Fibroblast of upper back skin (primary cell): ENCODE data around the gene RASL10A.

Source experiments
- DNase-seq: peaks from one replicate; pipeline ENCODE4 v3.0.0-alpha.2; 2013

Gene RASL10A

DNA sequence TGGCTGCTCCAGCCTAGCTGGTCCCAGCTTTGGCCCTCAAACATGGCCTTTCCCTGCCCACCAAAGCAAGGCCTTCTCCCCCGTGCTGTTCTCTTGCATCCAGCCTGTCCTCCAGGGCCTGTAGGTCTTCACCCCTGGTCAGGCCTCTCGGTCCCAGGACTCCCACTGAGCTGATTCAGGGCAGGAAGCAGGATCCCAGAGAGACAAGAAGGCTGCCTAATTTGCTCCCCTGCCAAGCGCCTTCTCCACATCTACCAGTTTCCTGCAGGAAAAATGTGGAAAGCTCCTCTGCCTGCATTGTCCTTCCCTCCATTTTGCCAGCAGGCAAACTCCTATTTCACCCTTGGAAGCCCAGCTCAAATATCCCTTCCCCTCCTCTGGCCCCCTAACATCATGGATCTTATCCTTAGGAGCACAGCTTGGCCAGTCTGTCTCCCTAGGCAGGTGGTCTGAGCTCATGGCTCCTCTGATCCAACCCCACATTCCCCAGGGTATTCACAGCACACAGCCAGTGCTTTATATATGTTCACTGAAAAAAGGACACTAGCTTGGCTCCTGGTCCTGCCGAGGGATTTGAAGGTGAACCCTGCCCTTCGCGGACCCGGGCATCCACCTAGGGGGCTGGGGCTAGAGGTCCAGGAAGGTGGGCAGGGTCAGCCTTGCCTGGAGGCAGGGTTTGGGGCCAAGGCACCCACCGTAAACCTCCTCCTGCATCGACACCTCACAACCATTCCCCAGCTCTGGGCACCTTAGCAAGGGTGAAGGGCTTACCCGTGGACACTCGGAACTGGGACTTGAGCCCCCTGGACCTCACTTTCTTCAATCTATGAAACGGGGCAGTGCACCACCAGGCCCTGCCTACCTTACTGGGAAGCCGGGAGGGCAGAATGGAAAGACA, 48.7 kb downstream of the RASL10A start:
- peak; percentile 19 for DNase-seq

DNA sequence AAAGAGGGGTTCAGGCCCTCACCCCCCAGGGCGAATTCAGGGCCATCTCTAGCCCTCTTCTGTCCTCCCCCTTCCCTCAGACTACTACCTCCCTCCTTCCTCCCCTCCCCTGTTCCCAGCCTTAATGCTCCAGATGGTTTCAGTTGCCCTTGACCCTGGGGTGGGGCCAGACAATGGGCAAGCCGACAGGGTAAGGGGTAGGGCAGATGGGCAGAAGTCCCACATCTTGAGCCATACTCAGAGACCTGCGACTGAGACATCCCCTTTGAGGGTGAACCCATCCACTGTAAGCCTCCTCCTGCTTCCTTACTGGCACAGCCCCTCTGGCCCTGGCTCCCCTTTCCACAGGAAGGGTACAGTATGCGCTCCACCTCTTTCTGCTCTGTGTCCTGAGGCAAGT, 49.6 kb downstream of the RASL10A start:
- DNase-seq, result no peak

DNA sequence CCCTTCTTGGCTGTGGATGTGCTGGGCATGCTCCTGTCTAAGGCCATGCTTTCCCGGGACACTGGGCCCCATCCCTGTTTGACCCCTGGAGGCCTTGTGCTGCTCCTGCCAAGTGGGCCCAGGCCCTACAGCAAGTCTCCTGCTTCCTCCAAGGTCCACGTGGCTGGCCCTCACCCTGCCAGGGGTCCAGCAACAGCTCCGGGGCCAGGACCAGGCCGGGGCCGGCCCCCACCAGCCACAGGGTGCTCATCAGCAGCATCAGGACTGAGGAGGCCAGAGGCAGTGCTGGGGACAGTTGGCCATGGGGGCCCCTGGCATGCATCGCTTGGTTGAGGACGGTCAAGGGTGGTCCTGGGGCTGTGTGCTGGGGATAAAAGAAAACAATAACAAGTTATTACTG, 50.2 kb downstream of the RASL10A start:
- no peak for DNase-seq

DNA sequence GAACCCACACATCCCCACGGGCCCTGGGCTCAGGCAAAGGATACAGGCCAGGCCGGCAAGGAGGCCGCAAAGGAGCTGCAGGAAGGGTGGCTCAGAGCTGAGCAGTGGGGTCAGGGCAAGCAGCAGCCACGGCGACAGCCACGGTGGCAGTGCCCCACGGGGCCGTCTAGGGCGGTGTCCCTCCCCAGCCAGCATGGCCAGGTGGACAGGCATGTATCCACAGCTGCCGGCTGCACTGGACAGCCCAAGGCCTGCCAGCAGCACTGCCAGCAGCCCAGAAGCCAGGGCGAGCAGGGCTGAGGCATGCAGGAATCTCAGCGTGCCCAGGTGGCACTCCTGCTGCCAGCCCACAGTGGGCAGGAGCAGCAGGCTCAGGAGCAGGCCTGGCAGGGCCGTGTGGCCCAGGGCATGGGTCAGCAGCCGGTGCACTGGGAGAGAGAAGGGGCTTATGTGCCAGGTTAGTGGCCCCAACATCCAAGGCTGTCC, 51.7 kb downstream of the RASL10A start:
- DNase-seq, result no peak
